Liver (tissue), 9 donors: Measurements from ENCODE around the gene RNASE13. TPM values are rescaled to one million over a fixed set of nuclear protein-coding genes. Genes with fewer than 3 reads are reported as not detected.

Source experiments
- DNase-seq: peaks from one replicate; pipeline ENCODE4 v3.0.0-alpha.2; 2017; ENCODE audit warnings: low spot score
- H3K27ac ChIP-seq, 2 donors: one replicate each; pipeline ENCODE4 v1.7.0; 2013; ENCODE audit warnings: inconsistent platforms in 2 of 2, low read length in 2 of 2, control low read depth in 1 of 2, low read depth in 1 of 2, mild to moderate bottlenecking in 1 of 2
- H3K27me3 ChIP-seq, 4 donors: one replicate each; pipeline versions ENCODE4 v1.6.1 to v1.7.0; 2013; ENCODE audit warnings: low read length in 3 of 4, inconsistent platforms in 1 of 4, mild to moderate bottlenecking in 1 of 4, moderate library complexity in 1 of 4; ENCODE audit not compliant: control insufficient read depth in 4 of 4, insufficient read depth in 4 of 4
- H3K36me3 ChIP-seq, 4 donors: one replicate each; pipeline versions ENCODE4 v1.6.1 to v1.7.0; 2013; ENCODE audit warnings: low read length in 3 of 4, mild to moderate bottlenecking in 3 of 4, low read depth in 1 of 4, moderate library complexity in 1 of 4; ENCODE audit not compliant: control insufficient read depth in 4 of 4, insufficient read depth in 3 of 4
- H3K4me1 ChIP-seq, 4 donors: one replicate each; pipeline versions ENCODE4 v1.6.1 to v1.7.0; 2013; ENCODE audit warnings: low read length in 3 of 4, mild to moderate bottlenecking in 3 of 4, moderate library complexity in 1 of 4; ENCODE audit not compliant: control insufficient read depth in 4 of 4, insufficient read depth in 4 of 4
- H3K4me3 ChIP-seq, 3 donors: one replicate each; pipeline versions ENCODE4 v1.6.1 to v1.7.0; 2013; ENCODE audit warnings: low read length in 3 of 3, control low read depth in 1 of 3, low read depth in 1 of 3, mild to moderate bottlenecking in 1 of 3
- H3K9ac ChIP-seq, 2 donors: one replicate each; pipeline ENCODE4 v1.7.0; 2013; ENCODE audit warnings: low read length in 2 of 2, mild to moderate bottlenecking in 2 of 2, moderate library complexity in 2 of 2, control low read depth in 1 of 2, low read depth in 1 of 2
- H3K9me3 ChIP-seq, 4 donors: one replicate each; pipeline versions ENCODE4 v1.6.1 to v1.7.0; 2013; ENCODE audit warnings: low read length in 3 of 4; ENCODE audit not compliant: control insufficient read depth in 4 of 4
- ATF3 ChIP-seq: IDR thresholded peaks from 2 replicates; pipeline ENCODE4 v1.6.1; 2016; ENCODE audit warnings: antibody characterized with exemption
- CTCF ChIP-seq: fragments of 150-350 bp; IDR thresholded peaks from 2 replicates; pipeline ENCODE4 v1.5.1; 2017; ENCODE audit warnings: improper control_type of control experiment, low read depth, low read length; ENCODE audit not compliant: missing input control
- EGR1 ChIP-seq, 2 donors: IDR thresholded peaks; 2 replicates each; pipeline ENCODE4 v1.6.1; 2016 to 2018; ENCODE audit warnings: antibody characterized with exemption in 2 of 2, low read depth in 2 of 2
- FOXA1 ChIP-seq: IDR thresholded peaks from 2 replicates; pipeline ENCODE4 v1.6.1; 2016; ENCODE audit warnings: antibody characterized with exemption
- FOXA2 ChIP-seq: IDR thresholded peaks from 2 replicates; pipeline ENCODE4 v1.6.1; 2016; ENCODE audit warnings: antibody characterized with exemption
- GABPA ChIP-seq, 2 donors: IDR thresholded peaks in 1 of 2; conservative IDR thresholded peaks in 1 of 2; 2 replicates each; pipeline ENCODE4 v1.6.1; 2016; ENCODE audit warnings: antibody characterized with exemption in 2 of 2, mild to moderate bottlenecking in 1 of 2, moderate library complexity in 1 of 2
- HNF4A ChIP-seq, 2 donors: conservative IDR thresholded peaks; 2 replicates each; pipeline ENCODE4 v1.6.1; 2016; ENCODE audit warnings: antibody characterized with exemption in 2 of 2, mild to moderate bottlenecking in 2 of 2
- HNF4G ChIP-seq: IDR thresholded peaks from 2 replicates; pipeline ENCODE4 v1.6.1; 2016; ENCODE audit warnings: antibody characterized with exemption
- JUND ChIP-seq, 2 donors: IDR thresholded peaks; 2 replicates each; pipeline ENCODE4 v1.6.1; 2016; ENCODE audit warnings: antibody characterized with exemption in 2 of 2
- NR2F2 ChIP-seq: IDR thresholded peaks from 2 replicates; pipeline ENCODE4 v1.6.1; 2016; ENCODE audit warnings: antibody characterized with exemption
- RAD21 ChIP-seq, 2 donors: IDR thresholded peaks; 2 replicates each; pipeline ENCODE4 v1.6.1; 2016; ENCODE audit warnings: antibody characterized with exemption in 2 of 2, mild to moderate bottlenecking in 2 of 2
- REST ChIP-seq: IDR thresholded peaks from 2 replicates; pipeline ENCODE4 v1.6.1; 2016; ENCODE audit warnings: antibody characterized with exemption, mild to moderate bottlenecking
- RXRA ChIP-seq, 2 donors: IDR thresholded peaks; 2 replicates each; pipeline ENCODE4 v1.6.1; 2017 to 2018; ENCODE audit warnings: antibody characterized with exemption in 2 of 2, mild to moderate bottlenecking in 1 of 2
- SP1 ChIP-seq: IDR thresholded peaks from 2 replicates; pipeline ENCODE4 v1.6.1; 2018; ENCODE audit warnings: antibody characterized with exemption, mild to moderate bottlenecking
- TAF1 ChIP-seq: conservative IDR thresholded peaks from 2 replicates; pipeline ENCODE4 v1.6.1; 2016; ENCODE audit warnings: antibody characterized with exemption, mild to moderate bottlenecking
- YY1 ChIP-seq: IDR thresholded peaks from 2 replicates; pipeline ENCODE4 v1.6.1; 2016; ENCODE audit warnings: antibody characterized with exemption, mild to moderate bottlenecking
- WGBS: extraction: QIAGEN DNeasy Blood & Tissue Kit; methylation state at CpG from one replicate; pipeline ENCODE4 v1.1.7; 2013; 5-methylcytosine and 5-hydroxymethylcytosine counted together
- polyA plus RNA-seq, 2 donors: library from polyadenylated mRNA; stranded (reverse) in 1 of 2; unstranded in 1 of 2; fragments of 200-250 nt in 1 of 2; fragments of >200 nt in 1 of 2; fragmentation: Nextera tagmentation in 1 of 2; extraction: Ambion mirVana in 1 of 2; gene quantifications; one replicate each; pipeline versions ENCODE4 v1.2.1 to v1.2.3, GENCODE V29; 2013 to 2015
- total RNA-seq, 2 donors: library from RNA; depleted of rRNA; stranded (reverse); fragments of >200 nt; gene quantifications; one replicate each; pipeline ENCODE4 v1.2.3, GENCODE V29; 2014
- TF ChIP-seq, protein P1 (sequence below): IDR thresholded peaks from 2 replicates; pipeline ENCODE4 v1.6.1; 2016; ENCODE audit warnings: antibody characterized with exemption
- donor health status: healthy.
- donor health status: healthy.
- donor health status: healthy.
- donor health status: healthy.
- donor health status: healthy.

Gene RNASE13
- total and polyA plus RNA-seq, 4 donors = 0.05 to 0.08 TPM; not detected in 2

DNA sequence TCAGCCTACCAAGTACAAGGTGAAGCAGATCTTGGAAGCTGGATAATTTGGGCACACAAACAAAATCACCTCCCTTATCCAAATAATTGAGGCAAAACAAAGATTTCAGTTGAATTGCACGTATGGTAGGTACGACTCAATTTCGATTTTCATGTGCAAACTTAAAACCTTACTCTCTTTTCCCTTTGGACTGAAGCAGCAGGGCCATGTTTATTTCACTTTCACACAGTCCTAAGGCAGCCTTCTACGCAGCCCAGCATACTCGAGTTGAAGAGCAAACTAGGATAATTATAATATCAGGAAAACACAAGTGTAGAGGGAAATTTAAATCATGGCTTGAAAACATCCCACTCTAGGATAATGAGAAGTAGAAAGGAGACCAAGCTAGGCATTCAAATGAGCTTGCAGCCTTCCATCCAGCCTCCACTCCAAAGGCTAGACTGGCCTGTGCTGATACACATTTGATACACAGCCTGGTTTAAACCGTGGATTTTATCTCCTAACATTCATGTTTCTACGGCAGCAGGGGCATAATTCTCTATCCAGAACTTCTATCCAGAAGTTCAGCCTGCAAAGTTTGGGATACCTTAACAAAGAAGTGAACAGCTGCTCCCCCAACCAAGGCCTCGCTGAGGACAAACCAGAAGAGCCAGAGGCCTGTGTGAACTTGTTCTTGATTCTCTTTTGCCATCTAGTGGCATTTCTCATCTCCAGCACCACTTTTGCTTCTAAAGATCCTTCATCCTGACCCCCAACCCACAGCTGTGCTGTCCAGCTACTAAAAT lies 5.2 kb upstream of the RNASE13 start:
- 25% methylated on average over 8 of the region's 8 CpGs for WGBS
- Histone ChIP-seq H3K36me3 (no peaks in the 10 kb centered on the region), H3K27me3 (no peaks in the 10 kb centered on the region), H3K9ac (peak overlapping the region in 1 of 2 donors; percentile 51), H3K27ac (peak overlapping the region; percentile 59 to 68), H3K9me3 (no peaks in the 10 kb centered on the region), H3K4me1 (peaks cover 15 to 67% (median 51%) of the 10 kb centered on the region in 4 donors), H3K4me3 (no peak overlapping the region)
- TF ChIP-seq CTCF = peak; percentile 73
- peak; percentile 92 to 95 for TF ChIP-seq RAD21 (IDR thresholded peaks at IDR 0.05)
- no peak for TF ChIP-seq YY1
- no peak for TF ChIP-seq TAF1
- TF ChIP-seq REST = peak; percentile 13
- TF ChIP-seq RXRA (IDR thresholded peaks at IDR 0.05) = peak in 1 of 2 donors; percentile 48
- peak in 1 of 2 donors; percentile 21 for TF ChIP-seq HNF4A (conservative IDR thresholded peaks at IDR 0.05)
- no peak for DNase-seq

DNA sequence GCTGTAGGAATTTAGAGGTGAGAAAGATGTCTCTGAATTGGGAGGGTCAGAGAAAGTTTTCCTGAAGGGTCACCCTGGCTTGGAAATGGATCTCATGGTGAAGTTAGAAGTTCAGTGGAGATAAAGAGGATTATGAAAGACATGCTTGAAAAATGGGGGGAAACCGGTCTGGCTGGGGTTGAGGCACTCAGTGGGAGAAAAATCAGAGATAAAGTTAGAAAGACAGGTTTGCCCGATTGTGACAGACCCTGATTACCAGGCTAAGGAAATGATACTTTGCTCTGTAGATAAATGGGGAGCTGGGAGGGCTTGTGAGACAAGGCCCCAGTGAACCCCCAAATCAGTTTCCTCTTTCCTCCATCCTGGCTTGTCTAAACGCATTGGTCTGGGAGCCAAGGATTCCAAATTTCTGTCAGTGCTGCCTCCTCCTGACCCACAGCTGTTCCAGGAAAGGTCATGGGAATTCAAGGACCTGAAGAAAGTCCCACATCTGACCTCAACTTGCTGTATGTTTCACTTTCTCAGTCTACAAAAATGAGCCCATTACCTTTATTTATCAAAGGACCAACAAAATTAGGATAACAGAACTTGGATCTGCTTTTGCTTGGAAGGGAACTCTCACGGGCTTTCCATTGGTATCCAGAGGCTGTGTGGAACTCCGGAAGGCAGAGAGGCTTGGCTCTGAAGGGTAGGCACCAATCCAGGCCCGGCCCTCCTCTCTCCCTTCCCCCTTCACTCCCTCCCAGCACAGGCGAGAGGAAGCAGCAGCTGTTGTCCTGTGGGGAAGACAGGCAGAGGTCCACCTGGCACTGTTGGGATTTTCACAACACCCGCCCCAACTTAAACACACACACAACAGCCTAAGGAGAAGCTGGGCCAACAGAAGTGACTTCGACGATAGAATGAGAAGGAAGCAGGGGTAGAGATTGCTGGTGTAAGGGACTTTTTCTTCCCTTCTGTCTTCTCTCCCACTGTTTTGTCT lies 4.1 kb upstream of the RNASE13 start:
- H3K9ac ChIP-seq = peak overlapping the region in 1 of 2 donors; percentile 51
- 16% methylated on average over 10 of the region's 10 CpGs for WGBS
- H3K9me3 ChIP-seq = no peaks in the 10 kb centered on the region
- peak overlapping the region; percentile 59 to 68 for H3K27ac ChIP-seq
- DNase-seq = no peak
- peaks cover 8 to 57% (median 43%) of the 10 kb centered on the region in 4 donors for H3K4me1 ChIP-seq
- no peak overlapping the region for H3K4me3 ChIP-seq
- no peaks in the 10 kb centered on the region for H3K27me3 ChIP-seq
- no peaks in the 10 kb centered on the region for H3K36me3 ChIP-seq
- no peak for TF ChIP-seq FOXA2
- TF ChIP-seq JUND (IDR thresholded peaks at IDR 0.05) = peak in 1 of 2 donors; percentile 48
- TF ChIP-seq SP1 = peak; percentile 85
- TF ChIP-seq RAD21 (IDR thresholded peaks at IDR 0.05) = peak; percentile 43 to 77
- TF ChIP-seq, protein P1, sequence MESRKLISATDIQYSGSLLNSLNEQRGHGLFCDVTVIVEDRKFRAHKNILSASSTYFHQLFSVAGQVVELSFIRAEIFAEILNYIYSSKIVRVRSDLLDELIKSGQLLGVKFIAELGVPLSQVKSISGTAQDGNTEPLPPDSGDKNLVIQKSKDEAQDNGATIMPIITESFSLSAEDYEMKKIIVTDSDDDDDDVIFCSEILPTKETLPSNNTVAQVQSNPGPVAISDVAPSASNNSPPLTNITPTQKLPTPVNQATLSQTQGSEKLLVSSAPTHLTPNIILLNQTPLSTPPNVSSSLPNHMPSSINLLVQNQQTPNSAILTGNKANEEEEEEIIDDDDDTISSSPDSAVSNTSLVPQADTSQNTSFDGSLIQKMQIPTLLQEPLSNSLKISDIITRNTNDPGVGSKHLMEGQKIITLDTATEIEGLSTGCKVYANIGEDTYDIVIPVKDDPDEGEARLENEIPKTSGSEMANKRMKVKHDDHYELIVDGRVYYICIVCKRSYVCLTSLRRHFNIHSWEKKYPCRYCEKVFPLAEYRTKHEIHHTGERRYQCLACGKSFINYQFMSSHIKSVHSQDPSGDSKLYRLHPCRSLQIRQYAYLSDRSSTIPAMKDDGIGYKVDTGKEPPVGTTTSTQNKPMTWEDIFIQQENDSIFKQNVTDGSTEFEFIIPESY = peak; percentile 53
- peak; percentile 18 for TF ChIP-seq HNF4G
- peak; percentile 92 for TF ChIP-seq NR2F2
- peak; percentile 33 to 67 for TF ChIP-seq GABPA (IDR thresholded peaks at IDR 0.05 in 1 of 2, conservative IDR thresholded peaks at IDR 0.05 in 1 of 2)
- TF ChIP-seq FOXA1 = peak; percentile 3
- no peak for TF ChIP-seq ATF3
- TF ChIP-seq EGR1 (IDR thresholded peaks at IDR 0.05; ENCODE audit: low read depth in 2 of 2) = peak in 1 of 2 donors; percentile 78
- TF ChIP-seq TAF1 = peak; percentile 55
- no peak for TF ChIP-seq CTCF
- peak; percentile 85 to 91 for TF ChIP-seq RXRA (IDR thresholded peaks at IDR 0.05)
